GM21390 (cell line): Measurements from ENCODE around the gene GINS1.

Experiments used
- ATAC-seq: cut with Tn5 transposase; IDR thresholded peaks from one replicate; pipeline ENCODE4 v1.9.1; 2021; ENCODE audit not compliant: unreplicated experiment

Gene GINS1

DNA sequence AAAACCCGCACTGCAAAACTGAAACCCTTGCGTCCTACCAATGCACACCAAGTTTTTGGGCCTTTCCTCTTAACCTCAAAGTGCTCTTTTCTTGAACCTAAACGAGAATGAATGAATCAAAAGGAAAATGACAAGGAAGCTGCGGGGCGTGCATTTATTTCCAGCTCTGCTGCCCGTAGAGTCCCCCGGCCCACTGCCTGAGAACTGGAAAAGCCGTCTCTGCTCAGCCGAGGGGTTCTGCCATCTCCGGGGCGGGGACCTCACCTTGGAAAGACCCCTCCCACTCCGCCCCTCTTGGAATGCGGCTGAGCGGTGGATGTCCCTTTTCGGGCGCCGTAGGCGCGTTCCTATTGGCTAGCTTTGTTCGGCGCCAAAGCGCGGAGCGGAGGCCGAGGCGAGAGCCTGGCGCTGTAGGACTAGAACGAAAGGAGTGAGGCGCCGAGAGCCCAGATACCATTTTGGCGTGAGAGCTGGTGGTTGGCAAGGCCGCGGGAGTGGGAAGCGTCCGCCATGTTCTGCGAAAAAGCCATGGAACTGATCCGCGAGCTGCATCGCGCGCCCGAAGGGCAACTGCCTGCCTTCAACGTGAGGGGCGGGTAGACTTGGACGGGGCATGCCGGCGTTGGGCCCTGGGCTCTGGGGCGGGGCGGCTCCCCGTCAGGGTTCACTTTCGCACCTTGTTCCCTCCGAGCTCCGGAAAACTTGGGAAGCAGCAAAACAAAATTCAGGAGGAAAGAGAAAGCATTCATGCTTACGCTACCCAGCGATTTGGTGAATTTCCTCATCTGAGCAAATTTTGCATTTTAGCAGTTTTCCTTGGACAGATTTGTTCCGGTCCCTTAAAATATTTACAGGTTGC is at the start of gene GINS1:
Gene GINS1, plus strand, starts transcription at position 363 of the 859 bp plus-strand sequence. Its CDS starts 148 bp downstream, at position 511.
- peak; percentile 93 for ATAC-seq

DNA sequence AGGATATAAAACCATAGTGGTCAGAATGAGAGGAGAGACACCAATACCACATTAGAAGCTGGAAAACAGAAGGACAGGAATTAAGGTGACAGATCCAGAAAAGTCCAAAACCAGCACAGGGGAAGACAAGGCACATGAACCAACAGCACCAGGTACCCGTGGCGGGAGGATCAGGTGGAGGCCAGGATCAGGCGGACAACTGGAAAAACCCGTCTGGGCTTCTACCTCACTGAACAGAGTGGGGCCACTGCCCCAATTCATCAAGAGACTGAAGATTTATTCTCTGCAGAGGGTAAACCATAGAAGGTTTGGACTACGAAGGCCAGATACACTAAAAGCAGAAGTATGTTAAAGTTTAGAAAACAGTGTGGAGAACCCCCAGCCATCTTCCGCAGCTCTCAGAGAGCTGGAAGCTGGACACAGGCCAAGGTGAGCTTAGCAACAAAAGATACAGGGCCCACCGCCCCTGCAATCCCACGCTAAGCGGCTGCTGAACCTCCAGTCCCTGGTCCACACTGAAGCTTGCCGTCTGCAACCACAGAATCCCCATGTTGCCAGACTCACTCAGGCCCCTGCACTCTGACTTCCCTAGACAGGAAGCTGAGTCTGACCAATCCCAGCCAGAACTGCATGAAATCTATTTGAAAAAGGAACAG is 46.7 kb upstream of the GINS1 start:
- peak; percentile 60 for ATAC-seq

DNA sequence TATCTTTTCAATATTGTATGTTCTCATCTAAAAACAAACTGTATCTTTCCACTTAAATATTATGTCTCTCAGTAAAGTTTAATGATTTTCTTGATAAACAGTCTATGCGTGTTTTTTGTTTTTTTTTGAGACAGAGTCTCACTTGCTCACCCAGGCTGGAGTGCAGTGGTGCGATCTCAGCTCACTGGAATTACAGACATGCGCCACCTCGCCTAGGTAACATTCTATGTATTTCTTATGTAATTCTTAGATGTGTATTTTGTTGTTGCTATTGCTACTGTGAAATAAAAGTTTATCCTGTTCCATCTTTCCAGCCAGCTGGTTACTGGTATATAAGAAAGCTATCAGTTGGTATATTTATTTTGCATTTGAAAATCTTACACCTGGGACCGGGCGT is 46.2 kb upstream of the GINS1 start:
- ATAC-seq = no peak

GRCh38 chr20:25364180-25364788 is 43.2 kb upstream of the GINS1 start:
- no peak for ATAC-seq

DNA sequence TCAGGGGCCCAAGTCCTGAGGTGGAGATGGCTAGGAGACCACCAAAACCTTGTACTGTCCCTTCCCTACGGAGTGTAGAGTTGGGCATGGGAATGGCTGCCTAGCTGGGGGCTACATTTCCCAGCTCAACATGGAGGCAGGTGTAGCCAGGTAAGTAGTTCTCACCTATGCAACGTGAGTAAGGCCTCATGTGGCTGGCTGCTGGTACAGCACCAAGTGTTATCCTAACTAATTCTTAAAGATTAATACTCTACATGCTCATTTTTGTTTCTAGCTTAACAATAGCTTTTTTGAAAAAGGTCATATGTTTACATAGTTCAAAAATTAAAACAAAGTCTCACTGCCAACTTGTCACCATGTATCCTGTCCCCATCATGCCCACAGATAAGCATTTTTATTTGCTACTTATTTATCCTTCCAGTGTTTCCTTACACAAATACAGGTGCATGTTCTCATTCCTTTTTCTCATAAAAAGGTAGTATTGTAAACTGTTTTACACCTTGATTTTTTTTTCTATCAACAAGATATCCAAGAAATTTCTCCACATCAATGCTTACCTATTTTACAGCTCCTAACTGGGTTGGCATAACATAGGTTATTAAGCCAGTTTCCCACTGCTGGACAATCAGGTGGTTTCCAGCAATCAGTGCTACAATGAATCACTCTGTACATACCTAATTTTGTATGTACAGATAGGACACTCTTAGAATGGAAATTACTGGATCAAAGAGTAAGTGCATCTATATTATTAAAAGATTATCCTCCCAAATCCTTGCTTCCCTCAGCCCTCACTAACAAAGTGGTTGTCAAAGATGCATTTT is 42.4 kb upstream of the GINS1 start:
- ATAC-seq = no peak

GRCh38 chr20:25368526-25368925 is 38.9 kb upstream of the GINS1 start:
- ATAC-seq = no peak

DNA sequence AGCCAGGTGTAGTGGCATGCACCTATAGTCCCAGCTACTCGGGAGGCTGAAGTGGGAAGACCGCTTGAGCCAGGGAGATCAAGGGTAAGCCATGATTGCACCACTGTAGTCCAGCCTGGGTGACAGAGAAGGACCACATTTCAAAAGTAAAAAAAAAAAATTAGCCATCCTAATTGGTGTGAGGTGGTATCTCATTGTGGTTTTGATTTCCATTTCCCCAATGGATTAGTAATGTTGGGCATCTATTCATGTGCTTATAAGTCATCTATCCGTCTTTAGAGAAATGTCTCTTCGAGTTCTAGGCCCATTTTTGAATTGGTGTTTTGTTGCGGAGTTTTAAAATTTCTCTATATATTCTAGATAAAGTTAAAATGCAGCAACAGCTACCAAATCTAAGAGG is 38.5 kb upstream of the GINS1 start:
- ATAC-seq = no peak

DNA sequence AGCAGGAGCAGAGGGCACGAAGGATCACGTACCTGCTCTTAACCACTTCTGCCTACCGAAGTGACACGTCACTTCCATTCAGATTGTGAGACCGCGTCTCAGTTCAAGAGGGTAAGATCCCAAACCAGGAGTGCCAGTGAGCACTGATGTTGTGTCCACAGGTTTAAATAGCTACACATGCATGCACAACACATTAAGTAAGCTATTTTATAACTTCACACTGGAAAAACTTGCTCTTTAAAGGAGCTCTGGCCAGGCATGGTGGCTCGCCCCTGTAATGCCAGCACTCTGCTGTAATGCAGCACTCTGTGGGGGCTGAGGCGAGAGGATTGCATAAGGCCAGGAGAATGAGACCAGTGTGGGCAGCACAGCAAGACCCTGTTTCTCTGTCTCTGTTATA is 37.9 kb upstream of the GINS1 start:
- no peak for ATAC-seq

DNA sequence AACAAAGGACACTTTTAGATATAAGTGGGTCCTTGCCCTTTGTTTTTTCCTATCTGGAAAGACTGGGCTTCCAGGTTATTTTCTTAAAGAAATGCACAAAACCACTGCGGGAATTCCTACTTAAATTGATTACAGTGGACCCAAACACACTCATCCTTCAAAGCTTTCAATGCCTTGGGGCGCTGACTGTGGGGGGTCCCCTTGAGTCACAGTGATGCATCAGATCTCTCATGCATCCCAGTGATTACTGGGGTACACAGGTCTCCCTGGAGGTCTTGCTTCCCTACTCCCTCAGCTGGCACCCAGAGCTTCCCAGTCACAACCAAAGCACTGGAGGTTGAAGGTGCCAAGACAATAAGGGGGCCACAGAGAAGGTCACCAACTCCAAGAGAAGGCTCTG is 37.5 kb upstream of the GINS1 start:
- no peak for ATAC-seq

DNA sequence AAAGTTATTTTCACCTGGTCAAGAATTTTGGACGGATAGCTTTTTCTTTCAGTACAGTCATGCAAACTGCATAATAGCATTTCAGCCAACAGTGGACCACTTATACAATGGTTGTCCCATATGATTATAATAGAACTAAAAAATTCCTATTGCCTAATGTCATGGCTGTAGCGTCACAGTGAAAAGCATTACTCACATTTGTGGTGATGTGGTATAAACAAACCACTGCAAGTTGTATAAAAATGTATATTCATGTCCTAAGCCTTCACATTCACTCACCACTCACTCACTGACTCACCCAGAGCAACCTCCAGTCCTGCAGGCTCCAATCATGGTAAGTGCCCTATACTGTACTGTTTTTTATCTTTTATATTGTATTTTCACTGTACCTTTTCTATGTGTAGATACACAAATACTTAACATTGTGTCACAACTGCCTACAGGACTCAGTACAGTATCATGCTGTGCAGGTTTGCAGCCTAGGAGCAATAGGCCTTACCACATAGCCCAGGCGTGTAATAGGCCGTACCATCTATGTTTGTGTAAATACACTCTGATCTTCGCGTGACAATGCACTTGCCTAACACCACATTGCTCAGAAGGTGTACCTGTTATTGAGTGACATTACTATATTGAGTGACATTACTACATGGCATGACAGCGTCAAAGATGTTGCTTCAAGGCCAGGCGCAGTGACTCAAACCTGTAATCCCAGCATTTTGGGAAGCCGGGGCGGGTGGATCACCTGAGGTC is 34.7 kb upstream of the GINS1 start:
- ATAC-seq = no peak

- no peak for ATAC-seq
Measured at GRCh38 chr20:25374842-25375241, 32.6 kb upstream of the GINS1 start.

DNA sequence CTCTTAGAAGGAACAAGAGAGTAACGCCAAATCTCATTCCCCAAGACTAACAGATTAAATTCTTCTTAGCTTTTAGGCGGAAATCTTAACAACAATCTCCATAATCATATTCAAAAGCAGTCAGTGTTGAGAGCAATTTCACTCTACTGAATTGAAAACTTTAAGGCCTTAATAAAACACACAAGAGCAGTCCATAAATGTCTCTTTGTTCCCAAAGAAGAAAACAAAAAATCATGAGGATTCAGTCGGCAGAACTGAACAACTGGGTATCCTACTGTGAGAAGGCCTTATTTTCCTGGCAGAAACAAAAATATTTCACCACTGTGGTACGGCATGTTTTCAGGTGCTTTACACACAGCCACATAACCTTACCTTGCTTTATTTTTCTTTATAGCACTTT is 31.2 kb upstream of the GINS1 start:
- no peak for ATAC-seq

- no peak for ATAC-seq
Measured at GRCh38 chr20:25376886-25377285, 30.6 kb upstream of the GINS1 start.

DNA sequence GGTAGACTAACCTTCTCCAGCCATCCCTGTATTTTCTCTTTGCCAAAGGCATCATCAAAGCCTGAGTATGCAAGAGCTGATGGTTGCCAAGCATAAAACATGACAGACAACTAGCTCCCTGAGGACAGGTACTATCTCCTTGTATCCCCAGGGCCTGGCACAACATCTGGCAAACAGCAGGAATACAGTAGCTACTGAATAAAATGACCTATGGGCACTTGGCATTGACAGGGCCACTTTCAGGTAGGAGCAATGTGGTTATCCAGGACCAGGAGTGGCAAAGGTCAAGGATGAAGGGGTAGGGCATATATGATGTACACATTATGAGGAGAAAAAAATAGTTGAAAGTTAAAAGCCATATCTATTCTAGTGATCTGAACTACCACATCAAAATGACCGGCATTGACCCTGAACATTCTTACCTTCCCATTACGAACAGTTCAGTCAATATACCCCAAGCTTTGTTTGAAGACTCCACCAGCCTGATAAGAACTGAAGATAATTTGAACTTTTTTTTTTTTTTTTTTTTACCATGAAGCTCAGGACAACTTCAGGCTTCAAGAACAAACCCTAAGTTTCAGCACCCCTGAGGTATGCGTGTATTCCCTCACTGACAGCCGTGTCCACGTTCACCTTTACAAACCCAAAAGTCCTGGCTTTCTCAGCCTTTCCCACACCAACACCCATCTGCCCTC is 29.1 kb upstream of the GINS1 start:
- no peak for ATAC-seq

DNA sequence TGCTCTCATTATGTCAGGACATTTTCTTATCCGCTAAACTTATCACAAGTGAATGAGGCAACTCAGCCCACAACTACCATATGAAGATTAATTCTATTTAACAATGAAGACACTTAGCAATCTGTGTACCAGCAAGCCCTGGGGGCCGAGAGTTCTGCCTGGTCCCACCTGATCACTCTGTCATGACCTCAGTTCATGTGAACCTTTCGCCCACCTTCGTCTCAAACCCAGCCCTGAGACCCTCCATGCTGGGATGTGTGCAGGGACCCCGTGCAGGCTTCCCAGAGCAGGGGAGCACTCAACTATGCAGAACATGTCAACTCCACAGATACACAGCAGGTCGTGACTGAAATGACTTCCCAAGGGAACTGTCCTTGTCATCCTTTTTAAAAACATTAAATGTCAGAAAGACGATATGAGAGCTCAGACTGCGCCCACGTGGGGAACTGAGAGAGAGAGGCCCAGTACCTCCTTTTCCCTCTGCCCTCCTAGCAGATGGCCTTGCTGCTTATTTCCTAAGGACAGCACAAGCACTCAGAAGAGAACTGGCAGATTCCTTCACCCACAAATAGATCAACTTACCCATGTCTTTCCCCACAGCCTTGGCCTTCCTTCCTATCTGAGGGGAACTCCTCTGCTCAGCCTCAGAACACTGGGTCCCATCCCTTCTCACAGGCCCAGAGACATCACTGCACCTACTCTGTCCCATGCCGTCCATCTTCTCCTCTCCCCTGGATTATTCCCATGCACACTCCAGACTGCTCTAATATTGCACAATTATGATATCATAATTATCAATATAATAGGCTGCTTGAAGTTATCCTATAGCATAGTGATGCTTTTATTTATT is 28.4 kb upstream of the GINS1 start:
- ATAC-seq = no peak

DNA sequence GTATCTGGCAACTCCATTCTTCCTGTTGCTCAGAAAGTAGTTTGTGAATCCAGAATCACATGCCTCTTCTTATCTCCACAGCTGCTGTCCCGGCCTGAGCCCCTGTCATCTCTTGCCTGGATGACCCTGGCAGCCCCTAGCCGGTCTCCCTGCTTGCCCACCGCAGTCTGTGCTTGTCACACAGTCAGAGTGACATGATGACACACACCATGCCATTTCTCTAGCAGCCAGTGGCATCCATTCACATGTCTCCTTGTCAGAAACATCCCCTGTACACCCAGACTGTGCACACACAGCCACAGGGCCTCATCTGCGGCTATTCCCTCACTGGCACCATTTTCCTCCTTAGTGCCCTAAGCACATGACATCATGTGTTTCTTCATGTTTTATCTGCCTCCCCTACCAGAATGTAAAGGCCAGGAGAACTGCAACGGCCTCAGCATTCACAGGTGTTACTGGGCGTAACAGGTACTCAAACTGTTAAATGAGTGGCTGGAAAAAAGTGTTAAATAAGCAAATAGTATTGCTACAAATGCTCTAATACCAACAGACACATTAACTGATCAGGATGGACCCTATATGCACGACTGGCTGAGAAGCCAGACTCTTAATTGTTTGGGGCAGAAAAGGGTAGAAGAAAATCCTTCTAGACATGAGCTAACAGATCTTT is 26.4 kb upstream of the GINS1 start:
- ATAC-seq = no peak

DNA sequence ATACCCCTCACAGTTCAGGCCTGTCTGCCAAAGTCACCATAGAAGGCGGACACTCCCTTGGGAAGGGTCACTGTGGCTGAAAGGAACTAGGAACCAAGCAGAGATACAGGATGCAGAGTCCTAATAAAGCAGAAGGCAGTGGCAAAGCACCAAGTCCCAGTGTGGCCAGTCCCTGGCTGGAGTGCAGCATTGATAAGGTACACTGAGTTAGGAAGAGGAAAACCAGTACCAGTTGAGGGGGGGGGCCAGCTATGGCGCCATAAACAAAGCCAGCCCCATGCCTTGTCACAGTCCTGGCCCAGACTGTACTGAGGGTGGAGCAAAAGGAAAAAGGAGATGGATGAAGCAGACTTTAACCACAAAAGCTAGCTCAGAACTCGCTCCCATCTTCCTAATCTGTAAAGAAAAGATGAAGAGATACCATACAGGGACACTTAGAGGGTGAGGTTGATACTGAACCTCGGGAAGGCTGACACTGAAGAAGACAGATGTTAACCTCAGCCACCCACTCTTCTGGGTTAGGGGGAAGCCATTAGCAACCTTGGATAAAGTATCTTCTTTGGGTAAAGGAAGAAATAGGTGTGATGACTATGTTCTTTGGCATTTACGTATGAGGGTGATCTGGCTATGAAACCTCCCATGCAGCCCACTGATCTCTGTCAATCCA is 24.6 kb upstream of the GINS1 start:
- ATAC-seq = no peak

DNA sequence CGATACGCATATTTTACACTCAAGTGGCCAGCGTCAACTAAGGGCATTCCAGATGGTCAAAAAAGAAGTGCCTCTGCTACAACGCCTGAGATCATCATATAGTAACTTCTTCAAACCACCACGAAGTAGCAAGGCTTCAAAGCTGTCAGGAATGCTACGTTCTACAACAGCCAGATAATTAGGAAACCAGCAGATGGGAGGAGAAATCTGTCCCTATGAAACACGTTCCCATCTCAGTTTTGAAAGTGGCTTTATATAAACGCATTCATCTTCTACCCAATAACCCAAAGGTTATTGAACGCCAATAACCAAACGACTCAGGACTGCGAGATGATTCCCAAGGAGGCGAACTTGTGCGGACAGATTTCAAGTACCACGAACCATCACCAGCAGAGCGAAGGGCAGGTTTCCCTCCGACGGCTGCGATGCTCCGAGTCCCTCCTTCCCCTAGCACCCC is 18.0 kb upstream of the GINS1 start:
- no peak for ATAC-seq
